Measurements from ENCODE around the gene CNNM3.

Gene CNNM3

GRCh38 chr2:96859099-96859649 is 43.1 kb downstream of the CNNM3 start:
- no peaks in the 10 kb centered on the region for H3K27me3 ChIP-seq (ENCODE audit: low read length)
- H3K4me2 ChIP-seq (ENCODE audit: low read depth, low read length, poor library complexity, severe bottlenecking): no peak overlapping the region
- no peaks in the 10 kb centered on the region for H4K20me1 ChIP-seq (ENCODE audit: low read depth, low read length)
- no peaks in the 10 kb centered on the region for H3F3A ChIP-seq (ENCODE audit: insufficient read depth)
- TF ChIP-seq EZH2phosphoT487 (conservative IDR thresholded peaks at IDR 0.05; ENCODE audit: low read length) (no peak), CTCF (IDR thresholded peaks at IDR 0.05; ENCODE audit: insufficient read depth, low read length, poor library complexity, severe bottlenecking) (no peak)
- no peak overlapping the region for H2AFZ ChIP-seq (ENCODE audit: low read depth, low read length, severe bottlenecking)
- peaks cover 6% of the 10 kb centered on the region; the same call in 1 of the 2 replicates for H3K79me2 ChIP-seq (ENCODE audit: insufficient read depth, low read length)
- H3K9me3 ChIP-seq (ENCODE audit: insufficient read depth, low read length): no peaks in the 10 kb centered on the region
- H3K9ac ChIP-seq (ENCODE audit: low read length): no peak overlapping the region
- H3K4me3 ChIP-seq (ENCODE audit: insufficient read depth, low read length, poor library complexity, severe bottlenecking): no peak overlapping the region
- no peaks in the 10 kb centered on the region for H3K9me2 ChIP-seq (replicated peaks; ENCODE audit: insufficient read depth, low read length)
- H3K36me3 ChIP-seq (ENCODE audit: low read length): no peaks in the 10 kb centered on the region
- no peak overlapping the region for H3K27ac ChIP-seq (ENCODE audit: low read depth, low read length)

DNA sequence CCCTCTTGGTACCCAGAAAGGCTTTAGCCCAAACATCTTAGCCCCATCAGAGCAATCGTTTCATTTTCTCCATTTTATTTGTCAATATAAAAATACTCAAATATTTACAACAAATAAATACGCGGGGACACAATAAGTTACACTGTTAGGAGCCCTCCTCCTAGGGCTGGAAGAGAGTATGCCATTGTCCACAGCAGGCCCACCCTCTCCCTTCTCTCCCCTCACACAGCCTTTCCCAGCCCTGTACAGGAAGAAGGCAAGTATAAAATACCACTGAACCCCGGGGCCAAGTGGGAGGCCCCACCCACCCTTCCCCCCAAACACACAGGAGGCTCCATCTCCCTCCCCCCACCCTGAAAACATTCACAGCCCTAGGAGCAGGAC is 43.6 kb downstream of the CNNM3 start:
- Histone ChIP-seq H2AFZ (ENCODE audit: low read depth, low read length, severe bottlenecking) (no peak overlapping the region), H3K27ac (ENCODE audit: low read depth, low read length) (no peak overlapping the region), H3K36me3 (ENCODE audit: low read length) (no peaks in the 10 kb centered on the region), H4K20me1 (ENCODE audit: low read depth, low read length) (no peaks in the 10 kb centered on the region), H3K79me2 (ENCODE audit: insufficient read depth, low read length) (peaks cover 6% of the 10 kb centered on the region; the same call in 1 of the 2 replicates), H3K27me3 (ENCODE audit: low read length) (no peaks in the 10 kb centered on the region), H3K4me3 (ENCODE audit: insufficient read depth, low read length, poor library complexity, severe bottlenecking) (no peak overlapping the region), H3K9ac (ENCODE audit: low read length) (no peak overlapping the region), H3K9me3 (ENCODE audit: insufficient read depth, low read length) (no peaks in the 10 kb centered on the region), H3K9me2 (replicated peaks; ENCODE audit: insufficient read depth, low read length) (no peaks in the 10 kb centered on the region), H3K4me2 (ENCODE audit: low read depth, low read length, poor library complexity, severe bottlenecking) (no peak overlapping the region), H3F3A (ENCODE audit: insufficient read depth) (no peaks in the 10 kb centered on the region)
- TF ChIP-seq CTCF (IDR thresholded peaks at IDR 0.05; ENCODE audit: insufficient read depth, low read length, poor library complexity, severe bottlenecking): no peak
- TF ChIP-seq EZH2phosphoT487 (conservative IDR thresholded peaks at IDR 0.05; ENCODE audit: low read length): no peak

DNA sequence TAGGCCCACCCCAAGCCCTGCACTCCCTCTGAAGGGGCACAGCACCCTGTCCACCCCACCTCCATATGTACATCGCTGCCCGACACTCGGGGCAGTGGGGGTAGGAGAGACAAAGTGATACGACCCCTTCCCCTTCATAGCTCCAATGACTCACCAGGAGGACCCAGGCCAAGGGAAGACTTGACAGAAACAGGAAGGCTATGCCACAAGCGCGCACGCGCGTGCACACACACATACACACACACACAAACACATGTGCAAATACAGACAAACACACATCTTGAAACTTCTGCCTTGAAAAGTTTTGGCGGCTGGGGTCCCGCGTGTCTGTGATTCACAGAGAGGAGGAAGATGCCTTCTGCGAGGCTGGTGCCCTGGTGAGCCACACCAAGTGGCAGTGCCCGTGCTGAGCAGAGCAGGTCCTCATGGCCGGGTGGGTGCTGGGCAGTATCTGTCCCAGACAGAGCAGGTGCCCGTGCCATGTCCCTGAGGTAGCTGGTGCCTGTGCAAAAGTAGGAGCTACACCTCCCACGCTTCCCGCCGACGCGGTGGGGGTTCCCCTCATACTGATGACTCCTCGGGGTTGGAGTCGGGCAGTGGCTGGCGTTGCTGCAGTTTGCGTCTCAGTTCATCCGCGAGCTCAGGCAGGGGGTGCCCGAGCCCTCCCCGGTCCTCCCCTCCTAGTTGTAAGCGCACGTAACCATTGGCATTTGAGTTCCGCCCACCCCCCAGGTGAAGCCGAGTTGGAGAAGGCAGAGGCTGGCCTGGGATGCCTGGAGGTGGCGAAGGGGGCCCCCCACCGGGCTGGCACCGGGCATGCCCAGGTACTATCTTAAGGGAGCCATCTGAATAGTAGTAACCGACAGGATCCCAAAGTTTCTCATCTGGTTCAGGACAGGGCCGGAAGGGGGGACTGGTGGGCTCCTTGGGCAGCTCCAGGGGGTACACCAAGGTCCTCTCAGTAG is 44.3 kb downstream of the CNNM3 start:
- no peak for TF ChIP-seq CTCF (IDR thresholded peaks at IDR 0.05; ENCODE audit: insufficient read depth, low read length, poor library complexity, severe bottlenecking)
- TF ChIP-seq EZH2phosphoT487 (conservative IDR thresholded peaks at IDR 0.05; ENCODE audit: low read length): no peak
- Histone ChIP-seq H2AFZ (ENCODE audit: low read depth, low read length, severe bottlenecking) (no peak overlapping the region), H3F3A (ENCODE audit: insufficient read depth) (no peaks in the 10 kb centered on the region), H4K20me1 (ENCODE audit: low read depth, low read length) (no peaks in the 10 kb centered on the region), H3K79me2 (ENCODE audit: insufficient read depth, low read length) (peaks cover 6% of the 10 kb centered on the region; the same call in 1 of the 2 replicates), H3K9ac (ENCODE audit: low read length) (no peak overlapping the region), H3K27me3 (ENCODE audit: low read length) (no peaks in the 10 kb centered on the region), H3K27ac (ENCODE audit: low read depth, low read length) (no peak overlapping the region), H3K4me2 (ENCODE audit: low read depth, low read length, poor library complexity, severe bottlenecking) (no peak overlapping the region), H3K36me3 (ENCODE audit: low read length) (no peaks in the 10 kb centered on the region), H3K4me3 (ENCODE audit: insufficient read depth, low read length, poor library complexity, severe bottlenecking) (no peak overlapping the region), H3K9me3 (ENCODE audit: insufficient read depth, low read length) (no peaks in the 10 kb centered on the region), H3K9me2 (replicated peaks; ENCODE audit: insufficient read depth, low read length) (no peaks in the 10 kb centered on the region)
